ENCODE results near the gene XDH. TPM values are rescaled to one million over a fixed set of nuclear protein-coding genes. Genes with fewer than 3 reads are reported as not detected.

Gene XDH
- total RNA-seq, 1 donor from 2014 or later = not detected

DNA sequence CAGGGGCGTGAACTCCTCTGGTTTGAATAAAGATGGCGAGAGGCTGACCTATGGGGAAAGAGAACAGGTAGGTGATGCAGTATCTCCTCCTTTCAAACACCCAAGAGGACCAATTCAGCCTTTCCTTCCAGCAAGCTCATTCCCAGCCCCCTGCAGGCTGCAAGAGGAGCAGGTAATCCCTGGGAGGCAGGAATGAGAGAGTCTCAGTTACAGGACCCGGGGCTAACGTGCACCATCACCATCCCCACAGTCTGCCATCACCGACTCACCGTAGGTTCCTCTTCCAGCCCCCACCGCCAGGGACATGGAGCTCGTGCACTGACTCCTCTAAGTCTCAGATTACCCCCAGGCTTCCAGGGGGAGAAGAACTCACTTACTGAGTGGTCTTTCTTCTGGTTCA is 26.7 kb downstream of the XDH start:
- H3K4me1 Mint-ChIP-seq = peaks cover 17% of the 10 kb centered on the region
- no peak for DNase-seq
- no peak overlapping the region for H3K4me3 Mint-ChIP-seq
- intact Hi-C loops (cut with micrococcal nuclease) = no loop called here
- no peak overlapping the region for H3K27ac Mint-ChIP-seq
- peaks cover 15% of the 10 kb centered on the region for H3K27me3 Mint-ChIP-seq
- H3K9me3 Mint-ChIP-seq = no peaks in the 10 kb centered on the region
- H3K36me3 Mint-ChIP-seq (ENCODE audit: low read depth) = no peaks in the 10 kb centered on the region

DNA sequence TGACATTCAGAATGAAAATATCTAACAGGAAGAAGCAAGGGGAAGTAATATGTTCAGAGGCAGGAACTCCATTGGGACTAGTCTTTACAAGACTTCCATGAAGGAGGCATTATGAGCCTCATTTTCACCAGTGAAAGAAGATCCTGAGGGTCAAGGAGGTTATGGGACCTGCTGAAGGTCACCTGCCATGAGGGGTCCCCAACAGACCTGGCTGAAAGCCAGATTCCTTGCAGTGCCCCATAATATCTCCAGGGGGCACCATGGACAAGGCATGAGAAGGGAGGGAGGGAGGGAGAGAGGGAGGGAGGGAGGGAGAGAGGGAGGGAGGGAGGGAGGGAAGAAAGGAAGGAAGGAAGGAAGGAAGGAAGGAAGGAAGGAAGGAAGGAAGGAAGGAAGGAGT is 27.9 kb downstream of the XDH start:
- no peaks in the 10 kb centered on the region for H3K36me3 Mint-ChIP-seq (ENCODE audit: low read depth)
- H3K4me1 Mint-ChIP-seq = peaks cover 27% of the 10 kb centered on the region
- H3K27me3 Mint-ChIP-seq = peaks cover 10% of the 10 kb centered on the region
- intact Hi-C loops (cut with micrococcal nuclease) = no loop called here
- DNase-seq = no peak
- no peak overlapping the region for H3K27ac Mint-ChIP-seq
- no peaks in the 10 kb centered on the region for H3K9me3 Mint-ChIP-seq
- H3K4me3 Mint-ChIP-seq = no peak overlapping the region

DNA sequence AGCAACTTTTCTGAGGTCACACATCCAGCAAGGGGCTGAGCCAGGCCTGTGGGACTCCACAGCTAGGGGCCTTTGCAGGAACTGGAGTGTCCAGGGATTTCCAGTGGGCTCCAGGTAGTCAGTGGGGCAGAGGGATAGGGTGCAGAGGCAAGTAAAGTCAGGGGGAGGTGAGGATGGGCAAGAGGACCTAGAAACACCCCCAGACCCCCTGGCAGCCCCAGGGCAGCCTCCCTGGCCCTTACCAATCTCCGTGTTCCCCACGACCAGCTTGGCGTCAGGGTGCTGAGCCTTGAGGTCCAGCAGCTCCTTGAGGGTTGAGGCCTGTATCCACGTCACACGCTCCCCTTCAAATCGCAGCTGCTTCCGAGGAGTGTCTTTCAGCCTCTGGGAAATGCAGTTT is 28.4 kb downstream of the XDH start:
- DNase-seq = no peak
- H3K27ac Mint-ChIP-seq = no peak overlapping the region
- no peaks in the 10 kb centered on the region for H3K9me3 Mint-ChIP-seq
- no peaks in the 10 kb centered on the region for H3K36me3 Mint-ChIP-seq (ENCODE audit: low read depth)
- H3K4me3 Mint-ChIP-seq = no peak overlapping the region
- H3K4me1 Mint-ChIP-seq = peaks cover 30% of the 10 kb centered on the region
- intact Hi-C loops (cut with micrococcal nuclease) = no loop called here
- peaks cover 8% of the 10 kb centered on the region for H3K27me3 Mint-ChIP-seq

DNA sequence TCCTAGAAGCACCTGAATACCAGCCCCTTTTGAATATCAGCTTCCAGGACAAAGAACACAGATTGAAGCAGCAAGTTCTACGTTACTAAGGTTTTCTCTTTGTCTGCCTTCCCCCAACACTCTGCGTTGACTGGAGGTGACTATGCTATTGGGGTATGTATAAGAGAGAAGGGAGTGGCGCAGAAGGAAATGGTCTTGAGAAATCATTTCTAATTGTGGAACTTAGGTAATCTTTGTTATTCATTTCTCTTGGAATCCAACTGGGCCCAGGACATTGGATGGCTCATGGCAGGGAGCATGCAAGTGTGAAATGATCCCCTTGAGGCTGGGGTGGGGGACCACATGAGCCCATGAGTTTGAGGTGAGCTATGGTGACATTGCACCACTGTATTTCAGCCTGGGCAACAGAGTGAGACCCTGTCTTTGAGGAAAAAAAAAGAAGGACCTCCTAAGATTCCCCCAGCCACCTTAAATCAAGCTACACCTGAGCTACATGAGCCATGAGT is 29.7 kb downstream of the XDH start:
- Mint-ChIP-seq H3K9me3 (no peaks in the 10 kb centered on the region), H3K36me3 (ENCODE audit: low read depth) (no peaks in the 10 kb centered on the region), H3K4me3 (no peak overlapping the region), H3K27ac (no peak overlapping the region), H3K4me1 (peaks cover 30% of the 10 kb centered on the region), H3K27me3 (no peaks in the 10 kb centered on the region)
- DNase-seq = no peak
- intact Hi-C loops (cut with micrococcal nuclease) = no loop called here

DNA sequence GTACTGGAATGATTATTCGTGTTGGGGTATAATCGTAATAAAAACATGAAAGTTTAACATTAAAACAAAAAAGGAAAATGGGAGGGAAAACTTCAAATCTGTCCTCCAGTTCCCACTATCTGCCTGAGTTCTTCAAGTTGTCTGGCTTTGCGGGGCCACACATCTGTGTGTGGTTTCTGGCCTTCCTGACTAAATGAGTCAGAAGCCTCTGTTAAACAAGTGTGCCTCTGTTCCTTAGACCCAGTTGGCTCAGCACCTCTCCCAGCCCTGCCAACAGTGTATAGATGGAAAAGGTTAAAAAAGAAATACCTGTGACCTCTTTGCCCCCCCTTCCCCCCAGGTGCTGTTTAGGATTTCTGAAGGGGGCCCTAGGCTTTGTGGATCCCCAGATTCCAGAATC is 30.2 kb downstream of the XDH start:
- Mint-ChIP-seq H3K4me3 (no peak overlapping the region), H3K27me3 (no peaks in the 10 kb centered on the region), H3K4me1 (peaks cover 30% of the 10 kb centered on the region), H3K36me3 (ENCODE audit: low read depth) (no peaks in the 10 kb centered on the region), H3K9me3 (no peaks in the 10 kb centered on the region), H3K27ac (no peak overlapping the region)
- peak; percentile 65 for DNase-seq
- intact Hi-C loops (cut with micrococcal nuclease) = no loop called here

DNA sequence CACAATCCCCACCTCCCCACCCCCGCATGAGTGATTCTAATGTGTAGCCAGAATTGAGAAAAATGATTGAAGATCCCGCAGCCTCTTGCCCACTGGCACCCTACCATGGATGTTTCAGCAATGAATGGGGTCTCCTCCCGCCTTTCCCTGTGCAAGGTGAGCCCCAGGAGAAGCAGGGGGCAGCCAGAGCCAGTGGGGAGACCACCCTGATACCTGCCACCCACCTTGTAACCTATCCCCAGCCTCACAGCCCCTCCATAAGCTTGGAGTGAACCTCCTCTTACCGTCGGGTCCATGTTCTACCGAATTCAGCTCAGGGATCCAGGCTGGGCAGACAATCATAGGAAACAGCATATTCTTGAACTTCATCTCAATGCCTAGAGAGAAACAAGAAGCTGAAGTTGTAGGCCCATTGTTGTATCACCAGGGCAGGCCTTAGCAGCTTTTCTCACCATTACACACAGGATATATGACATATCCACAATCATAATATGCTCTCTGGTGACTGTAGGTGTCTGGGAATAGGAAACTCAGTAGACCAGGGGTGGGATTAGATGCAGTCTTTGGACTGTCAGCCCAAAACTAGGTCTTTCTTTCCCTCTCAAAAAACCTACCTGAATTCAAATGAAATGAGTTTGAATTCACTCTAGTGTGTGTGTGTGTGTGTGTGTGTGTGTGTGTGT is 30.9 kb downstream of the XDH start:
- no peak for DNase-seq
- intact Hi-C loops (cut with micrococcal nuclease) = no loop called here
- Mint-ChIP-seq H3K36me3 (ENCODE audit: low read depth) (no peaks in the 10 kb centered on the region), H3K4me1 (peaks cover 30% of the 10 kb centered on the region), H3K27ac (peak overlapping the region; percentile 28), H3K9me3 (no peaks in the 10 kb centered on the region), H3K27me3 (no peaks in the 10 kb centered on the region), H3K4me3 (no peak overlapping the region)

DNA sequence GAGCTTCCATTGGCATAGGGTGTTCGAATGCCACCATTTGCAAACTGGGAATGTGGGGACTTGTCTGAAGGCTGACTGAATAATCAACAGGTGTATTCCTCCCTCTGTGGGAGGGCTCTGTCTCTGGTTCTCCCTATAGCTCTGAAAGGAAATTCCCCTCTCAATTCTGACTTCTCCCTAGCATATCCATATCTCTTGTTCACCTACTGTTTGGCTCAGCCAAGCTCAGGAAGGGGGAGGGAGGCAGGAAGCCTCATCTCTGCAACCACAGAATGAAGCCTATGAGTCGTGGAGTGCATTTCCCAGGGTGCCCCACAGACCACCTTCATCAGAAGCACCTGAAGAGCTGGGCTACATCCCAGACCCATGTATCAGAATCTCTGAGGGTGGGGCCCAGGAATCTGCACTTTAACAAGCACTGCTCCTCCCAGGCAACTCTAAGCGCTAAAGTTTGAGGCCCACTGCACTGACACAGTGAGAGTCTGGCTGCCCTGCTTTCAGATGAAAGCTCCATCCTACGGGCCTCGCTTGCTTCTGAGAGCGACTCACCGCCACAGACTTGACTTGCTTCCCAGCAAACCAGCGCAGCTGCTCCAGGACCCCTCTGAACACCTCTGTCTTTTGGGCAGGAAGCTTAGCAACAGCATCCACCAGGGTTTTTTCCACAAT is 32.0 kb downstream of the XDH start:
- H3K4me1 Mint-ChIP-seq = peaks cover 30% of the 10 kb centered on the region
- no peak for DNase-seq
- H3K27me3 Mint-ChIP-seq = peaks cover 2% of the 10 kb centered on the region
- H3K27ac Mint-ChIP-seq = no peak overlapping the region
- H3K4me3 Mint-ChIP-seq = no peak overlapping the region
- intact Hi-C loops (cut with micrococcal nuclease) = no loop called here
- no peaks in the 10 kb centered on the region for H3K9me3 Mint-ChIP-seq
- no peaks in the 10 kb centered on the region for H3K36me3 Mint-ChIP-seq (ENCODE audit: low read depth)

DNA sequence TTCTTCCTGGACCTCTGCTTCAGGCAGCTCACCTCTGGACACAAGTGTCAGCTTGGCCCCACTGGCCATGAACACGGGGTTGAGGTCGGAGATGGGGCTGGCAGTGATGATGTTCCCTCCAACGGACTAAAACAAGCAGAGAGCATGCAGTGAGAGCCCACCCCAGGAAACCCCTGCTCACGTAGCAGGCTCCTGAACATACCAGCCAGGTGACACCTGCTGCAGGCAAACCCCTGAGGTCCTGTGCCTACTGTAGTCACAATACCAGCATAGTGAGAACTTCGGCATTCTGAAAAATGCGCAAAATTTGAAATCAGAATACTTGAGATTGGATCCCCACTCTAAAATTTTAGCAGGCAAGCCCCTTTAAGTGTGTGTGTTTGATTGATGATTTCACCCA is 32.9 kb downstream of the XDH start:
- intact Hi-C loops (cut with micrococcal nuclease) = no loop called here
- no peak overlapping the region for H3K27ac Mint-ChIP-seq
- no peaks in the 10 kb centered on the region for H3K36me3 Mint-ChIP-seq (ENCODE audit: low read depth)
- H3K27me3 Mint-ChIP-seq = peaks cover 2% of the 10 kb centered on the region
- peaks cover 30% of the 10 kb centered on the region for H3K4me1 Mint-ChIP-seq
- H3K4me3 Mint-ChIP-seq = peak overlapping the region; percentile 3
- H3K9me3 Mint-ChIP-seq = no peaks in the 10 kb centered on the region
- no peak for DNase-seq

DNA sequence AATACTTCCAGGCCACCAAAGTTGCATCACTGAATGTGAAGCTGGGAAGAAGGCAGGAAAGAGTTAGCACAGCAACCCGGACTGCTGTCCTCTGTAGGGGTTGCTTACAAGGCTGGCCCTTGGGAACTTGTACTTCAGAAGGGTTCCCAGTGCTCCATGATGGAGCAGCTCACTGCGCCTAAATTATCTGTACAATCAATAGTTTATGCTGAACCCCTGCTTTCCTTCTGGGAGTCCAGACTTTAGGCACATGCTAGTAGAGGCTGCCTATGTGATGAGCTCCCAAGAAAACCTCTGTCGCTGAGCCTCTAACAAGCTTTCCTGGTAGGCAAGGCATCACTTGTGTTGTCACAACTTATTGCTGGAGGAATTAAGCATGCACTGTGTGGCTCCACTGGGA is 34.3 kb downstream of the XDH start:
- intact Hi-C loops (cut with micrococcal nuclease) = no loop called here
- Mint-ChIP-seq H3K27me3 (peaks cover 2% of the 10 kb centered on the region), H3K4me3 (no peak overlapping the region), H3K9me3 (no peaks in the 10 kb centered on the region), H3K36me3 (ENCODE audit: low read depth) (no peaks in the 10 kb centered on the region), H3K27ac (no peak overlapping the region), H3K4me1 (peaks cover 30% of the 10 kb centered on the region)
- DNase-seq = no peak

DNA sequence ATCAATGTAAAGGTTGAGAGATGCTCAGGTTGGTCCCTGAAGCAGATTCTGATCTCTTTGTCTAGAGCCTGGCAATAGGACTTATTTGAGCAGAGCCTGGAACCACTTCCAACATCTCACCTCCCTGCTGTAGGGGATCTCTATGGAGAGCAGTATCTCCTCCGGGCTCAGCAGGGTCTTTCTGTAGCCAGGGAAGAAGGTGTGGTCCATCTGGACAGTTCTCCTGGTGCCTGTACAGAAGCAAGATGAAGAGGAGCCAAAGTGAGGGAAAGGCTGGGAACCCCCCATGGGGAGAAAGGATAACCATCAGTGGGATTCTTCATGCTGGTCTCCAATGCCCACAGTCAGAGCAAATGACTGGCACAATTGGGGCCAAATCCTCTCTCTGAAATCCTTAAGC is 34.8 kb downstream of the XDH start:
- DNase-seq = no peak
- peaks cover 28% of the 10 kb centered on the region for H3K4me1 Mint-ChIP-seq
- no peak overlapping the region for H3K27ac Mint-ChIP-seq
- intact Hi-C loops (cut with micrococcal nuclease) = no loop called here
- peaks cover 2% of the 10 kb centered on the region for H3K27me3 Mint-ChIP-seq
- H3K36me3 Mint-ChIP-seq (ENCODE audit: low read depth) = no peaks in the 10 kb centered on the region
- no peak overlapping the region for H3K4me3 Mint-ChIP-seq
- no peaks in the 10 kb centered on the region for H3K9me3 Mint-ChIP-seq

DNA sequence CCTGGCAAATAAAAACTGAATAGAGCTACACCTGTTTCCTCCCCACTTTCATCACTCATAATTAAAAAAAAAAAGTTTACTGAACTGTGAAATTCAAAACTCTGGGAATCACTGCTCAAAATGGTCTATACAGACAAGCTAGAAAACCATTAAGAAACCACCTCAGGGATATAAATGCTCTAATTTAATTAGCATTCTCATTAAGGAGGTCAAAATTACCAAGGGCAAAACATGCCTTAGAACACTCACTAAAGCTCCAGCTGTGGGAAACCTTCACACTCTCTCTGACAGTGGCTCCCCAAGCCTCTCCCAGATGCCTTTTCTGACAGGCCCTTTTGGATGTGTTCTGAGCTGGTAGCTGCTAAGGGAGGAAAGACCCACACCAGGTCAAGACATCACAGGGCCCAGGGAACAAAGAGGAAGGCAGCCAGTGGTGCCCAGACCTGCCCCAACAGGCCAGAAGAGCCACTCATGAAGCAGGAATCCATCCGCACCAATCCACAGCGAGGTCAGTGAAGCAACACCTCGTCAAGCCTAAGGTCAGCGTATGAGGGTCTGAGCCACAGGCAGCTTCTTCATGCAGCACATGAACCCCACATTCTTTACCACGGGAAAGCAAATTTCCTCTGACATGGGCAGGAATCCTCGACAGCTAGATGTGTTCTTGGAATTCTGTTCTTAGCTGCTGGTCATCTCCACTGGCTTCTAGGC is 35.6 kb downstream of the XDH start:
- peaks cover 20% of the 10 kb centered on the region for H3K4me1 Mint-ChIP-seq
- no peaks in the 10 kb centered on the region for H3K36me3 Mint-ChIP-seq (ENCODE audit: low read depth)
- intact Hi-C loops (cut with micrococcal nuclease) = no loop called here
- H3K4me3 Mint-ChIP-seq = no peak overlapping the region
- no peak overlapping the region for H3K27ac Mint-ChIP-seq
- H3K27me3 Mint-ChIP-seq = peaks cover 5% of the 10 kb centered on the region
- no peaks in the 10 kb centered on the region for H3K9me3 Mint-ChIP-seq
- peak; percentile 47 for DNase-seq

DNA sequence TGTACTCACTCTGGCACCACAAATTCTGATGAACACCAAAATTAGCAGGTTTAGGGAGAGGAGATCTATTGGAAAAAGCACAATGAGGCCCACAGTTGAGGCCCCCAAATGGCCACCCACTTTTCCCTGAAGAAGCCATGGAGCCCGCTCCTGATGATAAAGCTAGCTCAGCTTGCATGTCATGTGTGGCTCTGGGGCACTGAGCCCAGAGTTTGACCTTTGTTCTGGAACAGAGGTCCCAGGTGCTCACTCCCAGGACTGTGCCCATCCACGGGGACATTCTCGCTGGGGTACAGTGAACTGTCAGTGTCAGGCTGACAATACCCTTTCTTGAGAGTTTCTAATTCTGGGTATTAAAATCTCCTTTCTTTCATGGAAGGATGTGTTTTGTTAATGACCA is 36.2 kb downstream of the XDH start:
- Mint-ChIP-seq H3K9me3 (no peaks in the 10 kb centered on the region), H3K4me1 (peaks cover 17% of the 10 kb centered on the region)

DNA sequence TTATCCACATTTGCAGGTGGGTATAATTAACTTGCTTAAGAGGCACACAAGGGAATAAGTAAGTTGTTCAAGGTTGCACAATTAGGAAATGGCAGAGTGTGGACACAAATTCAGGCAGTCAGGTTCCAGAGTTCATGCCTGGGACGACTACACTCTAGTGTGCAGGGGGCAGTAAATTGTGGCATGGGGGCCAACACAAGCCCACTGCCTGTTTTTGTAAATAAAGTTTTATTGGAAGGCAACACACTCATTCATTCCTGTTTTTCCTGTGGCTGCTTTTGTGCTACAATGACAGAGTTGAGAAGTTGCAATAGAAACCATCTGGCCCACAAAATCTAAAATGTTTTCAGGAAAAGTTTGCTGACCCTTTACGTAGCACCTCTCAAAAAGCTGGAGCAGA is 41.4 kb downstream of the XDH start:
- Mint-ChIP-seq H3K4me1 (no peaks in the 10 kb centered on the region), H3K36me3 (ENCODE audit: low read depth) (no peaks in the 10 kb centered on the region), H3K9me3 (no peaks in the 10 kb centered on the region), H3K27ac (no peak overlapping the region), H3K27me3 (peaks cover 4% of the 10 kb centered on the region), H3K4me3 (no peak overlapping the region)
- DNase-seq = peak; percentile 20
- intact Hi-C loops (cut with micrococcal nuclease) = no loop called here

More for the DNA sequence above, 36.2 kb downstream of the XDH start:
- Mint-ChIP-seq H3K36me3 (ENCODE audit: low read depth) (no peaks in the 10 kb centered on the region), H3K4me3 (no peak overlapping the region), H3K27ac (no peak overlapping the region), H3K27me3 (peaks cover 5% of the 10 kb centered on the region)
- intact Hi-C loops (cut with micrococcal nuclease) = no loop called here
- no peak for DNase-seq

DNA sequence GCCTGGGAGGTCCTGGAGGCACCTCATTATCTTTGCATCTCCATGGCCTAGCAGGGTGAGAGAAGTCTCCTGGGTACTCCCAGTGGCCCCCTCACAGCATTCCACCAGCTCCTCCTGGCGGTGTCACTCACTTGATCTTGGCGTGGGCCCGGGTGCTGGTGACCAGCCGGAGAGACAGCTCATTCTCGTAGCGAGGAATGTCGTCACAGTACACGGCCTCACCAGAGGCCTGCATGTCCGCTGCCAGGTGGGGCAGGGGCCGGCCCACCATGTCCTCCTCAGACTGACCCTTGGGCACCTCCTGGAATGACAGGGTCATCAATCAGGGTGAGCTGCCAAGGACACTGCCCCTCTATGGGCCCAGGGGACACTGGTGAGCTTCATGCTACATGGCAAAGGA is 42.4 kb downstream of the XDH start:
- peak; percentile 39 for DNase-seq
- no peaks in the 10 kb centered on the region for H3K4me1 Mint-ChIP-seq
- H3K9me3 Mint-ChIP-seq = no peaks in the 10 kb centered on the region
- no peaks in the 10 kb centered on the region for H3K36me3 Mint-ChIP-seq (ENCODE audit: low read depth)
- intact Hi-C loops (cut with micrococcal nuclease) = no loop called here
- no peak overlapping the region for H3K4me3 Mint-ChIP-seq
- peaks cover 3% of the 10 kb centered on the region for H3K27me3 Mint-ChIP-seq
- no peak overlapping the region for H3K27ac Mint-ChIP-seq

All from activated CD4-positive, alpha-beta T cell treated with anti-CD3 and anti-CD28 coated beads, Interleukin-2, amount 10 ng/mL, durations not matched to agents 24 days and 14 days (primary cell).